Keratinocyte (primary cell): ENCODE measurements around the gene SLC22A3. TPM values are rescaled to one million over a fixed set of nuclear protein-coding genes. Genes with fewer than 3 reads are reported as not detected.

Source experiments
- DNase-seq: peaks from one replicate; pipeline ENCODE4 v3.0.0-alpha.2; 2011; ENCODE audit warnings: low read depth, missing footprints, low spot score
- FAIRE-seq: peaks from 2 replicates; lab custom pipeline; 2011; peaks lifted over from hg19 to GRCh38; lab: Jason Lieb, UNC
- H2AFZ ChIP-seq: 2 replicates; pipeline ENCODE4 v1.6.0; 2012; ENCODE audit warnings: low read length, control low read depth, inconsistent platforms; ENCODE audit not compliant: control insufficient read depth
- H3K27ac ChIP-seq: 2 replicates; pipeline ENCODE4 v1.5.1; 2011; ENCODE audit warnings: low read length; ENCODE audit not compliant: control insufficient read depth, insufficient read depth
- H3K27me3 ChIP-seq: 3 replicates; pipeline ENCODE4 v1.6.0; 2011; ENCODE audit warnings: low read length; ENCODE audit not compliant: control insufficient read depth, insufficient read depth; ENCODE audit errors: extremely low read depth
- H3K36me3 ChIP-seq, 2 experiments: 2 replicates in 1 of 2; 3 replicates in 1 of 2; pipeline ENCODE4 v1.5.1; 2011; ENCODE audit warnings: low read length in 2 of 2, mild to moderate bottlenecking in 1 of 2; ENCODE audit not compliant: control insufficient read depth in 2 of 2, insufficient read depth in 2 of 2; ENCODE audit errors: extremely low read depth in 1 of 2
- H3K4me1 ChIP-seq: 3 replicates; pipeline ENCODE4 v1.5.1; 2011; ENCODE audit warnings: low read length; ENCODE audit not compliant: control insufficient read depth, insufficient read depth; ENCODE audit errors: extremely low read depth
- H3K4me2 ChIP-seq: 3 replicates; pipeline ENCODE4 v1.6.0; 2011; ENCODE audit warnings: low read depth, low read length; ENCODE audit not compliant: control insufficient read depth, insufficient read depth; ENCODE audit errors: extremely low read depth
- H3K4me3 ChIP-seq, 3 experiments: fragments of 200-600 bp in 1 of 3; sonication (generic) in 1 of 3; 2 replicates in 2 of 3; 3 replicates in 1 of 3; pipeline ENCODE4 v1.5.1; 2011 to 2016; ENCODE audit warnings: low read length in 3 of 3, mild to moderate bottlenecking in 3 of 3, control low read depth in 2 of 3, inconsistent platforms in 1 of 3, low read depth in 1 of 3, mixed read lengths in 1 of 3, mixed run types in 1 of 3, moderate library complexity in 1 of 3; ENCODE audit not compliant: control insufficient read depth in 2 of 3, insufficient read depth in 2 of 3; ENCODE audit errors: extremely low read depth in 1 of 3
- H3K79me2 ChIP-seq: 2 replicates; pipeline ENCODE4 v1.6.0; 2012; ENCODE audit warnings: low read length; ENCODE audit not compliant: control insufficient read depth, insufficient read depth
- H3K9ac ChIP-seq: 3 replicates; pipeline ENCODE4 v1.6.0; 2011; ENCODE audit warnings: low read length; ENCODE audit not compliant: control insufficient read depth, insufficient read depth; ENCODE audit errors: extremely low read depth
- H3K9me1 ChIP-seq: 3 replicates; pipeline ENCODE4 v1.6.0; 2011; ENCODE audit warnings: low read length; ENCODE audit not compliant: control insufficient read depth, insufficient read depth; ENCODE audit errors: extremely low read depth
- H3K9me3 ChIP-seq: 2 replicates; pipeline ENCODE4 v1.5.1; 2012; ENCODE audit warnings: low read depth, low read length; ENCODE audit not compliant: control insufficient read depth
- H4K20me1 ChIP-seq: 3 replicates; pipeline ENCODE4 v1.6.0; 2011; ENCODE audit warnings: low read length; ENCODE audit not compliant: control insufficient read depth, insufficient read depth; ENCODE audit errors: extremely low read depth
- CTCF ChIP-seq, 3 experiments: IDR thresholded peaks in 1 of 3; conservative IDR thresholded peaks in 1 of 3; optimal IDR thresholded peaks in 1 of 3; 2 replicates in 2 of 3; 3 replicates in 1 of 3; pipeline versions ENCODE3 to v1.5.1; 2011; ENCODE audit warnings: low read length in 3 of 3, mild to moderate bottlenecking in 3 of 3, moderate library complexity in 2 of 3, control low read depth in 1 of 3, inconsistent platforms in 1 of 3; ENCODE audit not compliant: insufficient read depth in 2 of 3; ENCODE audit errors: extremely low read depth in 1 of 3
- EZH2 ChIP-seq: IDR thresholded peaks from one replicate; pipeline ENCODE4 v1.6.1; 2012; ENCODE audit warnings: inconsistent platforms, mild to moderate bottlenecking, low read length, moderate library complexity
- dilution Hi-C: fragments of 300-500 bp; cut with MboI; formaldehyde crosslinking; loops from one replicate; pipeline ENCODE4 v1.7.0; 2020; ENCODE audit warnings: low sequenced_read_pairs; ENCODE audit not compliant: extremely low pct_ligation_motif_present
- polyA plus RNA-seq, 5 experiments: library from polyadenylated mRNA; depleted of rRNA in 3 of 5; stranded (reverse) in 3 of 5; stranded (forward) in 1 of 5; unstranded in 1 of 5; fragments of >200 nt; gene quantifications; 1 replicate in 1 of 5; 2 replicates in 3 of 5; 3 replicates in 1 of 5; pipeline versions ENCODE4 v1.2.1 to v1.2.3, GENCODE V29; 2011 to 2012; ENCODE audit warnings: missing spikeins in 2 of 5, low read depth in 1 of 5, low replicate concordance in 1 of 5

Gene SLC22A3
- polyA plus RNA-seq, 1 donor (not counting 4 experiments of a cell fraction or from before 2014, with no cell fraction given), result 1.8 TPM

- Histone ChIP-seq H3K4me2 (no peak overlapping the region), H3K9me1 (no peaks in the 10 kb centered on the region), H3K79me2 (no peaks in the 10 kb centered on the region), H3K4me3 (no peak overlapping the region), H3K9ac (no peak overlapping the region), H3K9me3 (no peaks in the 10 kb centered on the region), H3K27me3 (no peaks in the 10 kb centered on the region), H2AFZ (no peak overlapping the region), H3K4me1 (no peaks in the 10 kb centered on the region), H3K27ac (no peak overlapping the region), H4K20me1 (no peaks in the 10 kb centered on the region), H3K36me3 (peaks cover 0 to 3% of the 10 kb centered on the region in 2 experiments)
- DNase-seq (no peak), FAIRE-seq (no peak)
- no peak for TF ChIP-seq CTCF (optimal IDR thresholded peaks at IDR 0.05 in 1 of 3, IDR thresholded peaks at IDR 0.05 in 1 of 3, conservative IDR thresholded peaks at IDR 0.05 in 1 of 3; ENCODE audit: extremely low read depth in 1 of 3, insufficient read depth in 2 of 3, low read length in 3 of 3)
- no peak for TF ChIP-seq EZH2
- dilution Hi-C loops, result no loop called here
Observed at GRCh38 chr6:160442151-160442550, 94.0 kb downstream of the SLC22A3 start.

- FAIRE-seq (no peak), DNase-seq (no peak)
- Histone ChIP-seq H3K4me3 (no peak overlapping the region), H3K4me1 (no peaks in the 10 kb centered on the region), H3K27me3 (no peaks in the 10 kb centered on the region), H3K9me3 (no peaks in the 10 kb centered on the region), H3K9me1 (no peaks in the 10 kb centered on the region), H3K27ac (no peak overlapping the region), H3K79me2 (no peaks in the 10 kb centered on the region), H3K4me2 (no peak overlapping the region), H3K9ac (no peak overlapping the region), H2AFZ (no peak overlapping the region), H3K36me3 (peaks cover 0 to 3% of the 10 kb centered on the region in 2 experiments), H4K20me1 (no peaks in the 10 kb centered on the region)
- TF ChIP-seq CTCF (optimal IDR thresholded peaks at IDR 0.05 in 1 of 3, IDR thresholded peaks at IDR 0.05 in 1 of 3, conservative IDR thresholded peaks at IDR 0.05 in 1 of 3; ENCODE audit: extremely low read depth in 1 of 3, insufficient read depth in 2 of 3, low read length in 3 of 3), result no peak
- no peak for TF ChIP-seq EZH2
- dilution Hi-C loops, result no loop called here
Observed at GRCh38 chr6:160445130-160445529, 97.0 kb downstream of the SLC22A3 start.
